Measurements from ENCODE around the gene NR3C2. TPM values are rescaled to one million over a fixed set of nuclear protein-coding genes. Genes with fewer than 3 reads are reported as not detected.
"Not testable (repeated sequence)": the region's sequence is repeated elsewhere in the genome, so short reads cannot be mapped to it uniquely, and the experiment has no call there.

Gene NR3C2
- total RNA-seq, 1 donor from 2014 or later: 35.4 TPM

DNA sequence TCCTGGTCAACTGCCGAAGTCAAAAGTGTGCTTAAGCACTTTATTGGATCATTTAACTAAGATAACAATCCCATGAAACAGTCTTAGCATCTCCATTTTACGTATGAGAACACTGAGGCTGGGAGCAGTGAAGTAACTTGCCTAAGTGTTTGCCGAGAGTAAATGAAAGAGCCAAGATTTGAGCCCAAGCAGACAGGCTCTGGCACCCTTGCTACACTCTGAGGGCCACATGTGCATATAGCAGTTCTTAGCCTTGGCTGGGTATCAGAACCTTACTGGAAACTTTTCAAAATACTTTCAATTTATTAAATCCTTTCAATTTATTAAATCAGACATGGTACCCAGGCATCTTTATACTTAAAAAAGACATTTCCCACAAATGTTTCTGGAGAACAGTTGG, 225.9 kb downstream of the NR3C2 start:
- DNase-seq: no peak

DNA sequence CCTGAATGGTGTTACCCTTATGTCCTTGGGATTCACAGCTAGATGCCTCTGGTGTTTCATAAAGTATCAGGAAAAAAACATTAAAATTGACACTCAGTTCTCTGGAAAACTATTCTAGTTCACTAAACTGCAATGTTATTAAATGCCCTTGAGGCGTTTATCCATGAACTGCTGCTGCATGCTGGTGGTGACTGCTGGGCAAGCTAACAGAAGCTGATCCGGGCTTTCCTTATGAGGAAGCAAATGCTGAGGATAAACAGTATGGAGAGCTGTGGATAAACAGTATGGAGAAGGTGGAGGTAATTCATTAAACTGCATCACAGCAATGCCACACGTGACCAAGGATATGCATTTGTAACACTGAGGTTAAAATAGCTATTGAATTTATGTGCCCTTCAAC, 227.0 kb downstream of the NR3C2 start:
- DNase-seq: peak; percentile 45

DNA sequence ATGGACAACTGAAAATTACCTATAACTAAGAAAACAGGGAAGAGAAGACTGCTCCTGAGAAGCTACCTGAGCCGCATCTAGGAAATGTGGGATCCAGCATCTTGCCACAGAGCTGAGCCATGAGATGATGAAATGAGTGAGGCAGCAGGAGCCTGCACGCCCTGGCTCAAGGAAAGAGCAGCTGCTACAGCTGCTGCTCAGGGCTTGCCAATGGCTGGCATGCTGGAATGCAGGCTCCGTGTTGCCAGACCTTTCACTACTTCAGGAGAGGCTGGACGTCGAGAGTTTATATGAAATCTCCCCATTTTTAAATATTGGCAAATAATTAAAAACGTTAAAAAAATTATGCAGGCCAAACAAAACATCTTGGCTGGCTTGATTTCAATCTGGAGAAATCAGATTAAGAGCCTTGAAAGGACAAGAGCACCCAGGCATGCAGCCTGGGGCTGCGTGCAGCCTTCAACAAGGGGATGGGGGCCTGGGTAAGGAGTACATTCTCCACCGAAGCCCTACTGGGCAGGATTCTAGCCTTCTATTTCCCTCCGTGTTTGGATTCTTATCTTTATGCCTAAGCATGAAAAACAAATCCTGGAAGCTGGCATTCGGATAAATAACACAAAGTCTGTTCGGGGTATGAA, 227.6 kb downstream of the NR3C2 start:
- DNase-seq: peak; percentile 91

DNA sequence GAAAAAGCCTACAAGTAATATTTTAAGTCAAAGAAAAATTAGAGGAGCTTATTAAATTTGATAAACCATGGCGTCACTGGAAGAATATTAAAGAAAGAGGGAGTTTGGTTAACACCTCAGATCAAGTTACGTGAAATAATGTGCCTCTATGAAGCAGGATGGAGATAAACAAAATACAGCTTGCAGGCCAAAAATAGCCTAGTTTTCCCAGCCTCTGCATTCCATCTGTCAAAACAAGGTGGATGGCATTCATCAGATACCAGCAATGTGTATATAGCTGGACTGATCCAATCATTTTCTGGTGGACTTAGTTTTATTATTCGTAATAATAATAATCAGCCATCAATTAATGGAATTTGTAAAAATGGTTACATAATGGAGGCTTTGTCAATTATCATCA, 230.7 kb downstream of the NR3C2 start:
- no peak for DNase-seq

DNA sequence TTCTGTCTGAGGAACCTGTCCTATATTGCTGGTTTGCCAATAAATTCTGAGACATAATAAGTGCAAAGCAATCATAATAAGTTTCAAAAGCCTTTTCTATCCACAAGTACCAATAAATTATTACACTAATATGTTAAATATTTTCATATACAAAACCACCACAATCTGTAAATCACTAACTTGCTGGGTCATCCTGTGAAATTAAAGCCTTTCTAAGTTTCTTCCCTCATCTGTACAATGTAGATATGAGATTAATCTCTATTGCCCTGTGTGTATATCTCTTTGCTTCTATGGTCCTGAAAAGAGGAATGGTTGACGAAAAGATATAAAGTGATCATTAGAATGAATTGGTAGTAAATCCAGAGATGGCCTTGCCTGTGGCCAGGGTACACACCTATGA, 231.6 kb downstream of the NR3C2 start:
- DNase-seq: no peak

DNA sequence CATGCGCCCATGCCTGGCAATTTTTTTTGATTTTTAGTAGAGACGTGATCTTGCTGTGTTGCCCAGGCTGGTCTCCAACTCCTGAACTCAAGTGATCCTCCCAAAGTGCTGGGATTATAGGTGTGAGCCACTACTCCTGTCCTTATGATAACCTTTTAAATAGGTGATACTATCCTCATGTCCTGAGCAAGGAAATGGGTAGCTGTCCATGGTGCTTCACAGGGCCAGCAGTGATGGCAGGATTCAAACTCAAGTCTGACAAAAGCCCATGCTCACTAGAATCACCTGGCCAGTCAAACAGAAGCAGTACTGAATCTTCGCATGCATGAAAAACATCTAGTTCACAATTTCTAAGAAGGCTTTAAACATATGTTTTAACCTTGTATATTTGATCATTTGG, 235.1 kb downstream of the NR3C2 start:
- DNase-seq: no peak

DNA sequence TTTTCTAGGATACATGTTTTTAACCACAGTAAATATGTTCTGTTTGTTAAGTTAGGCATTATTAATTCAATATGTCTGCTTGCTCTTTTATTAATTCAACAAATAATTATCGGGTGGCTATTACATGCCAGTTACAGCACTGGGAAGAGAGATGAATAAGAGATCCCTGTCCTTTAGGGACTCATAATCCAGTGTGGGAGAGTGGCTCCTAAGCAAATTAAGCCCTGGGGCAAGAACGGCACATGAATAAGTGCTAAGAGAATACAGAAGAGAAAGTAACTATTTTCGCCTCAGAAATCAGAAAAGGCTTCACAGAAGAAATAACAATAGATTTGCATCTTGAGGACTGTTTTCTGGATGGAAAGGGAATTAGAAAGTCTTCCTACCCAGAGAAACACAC, 236.7 kb downstream of the NR3C2 start:
- no peak for DNase-seq

DNA sequence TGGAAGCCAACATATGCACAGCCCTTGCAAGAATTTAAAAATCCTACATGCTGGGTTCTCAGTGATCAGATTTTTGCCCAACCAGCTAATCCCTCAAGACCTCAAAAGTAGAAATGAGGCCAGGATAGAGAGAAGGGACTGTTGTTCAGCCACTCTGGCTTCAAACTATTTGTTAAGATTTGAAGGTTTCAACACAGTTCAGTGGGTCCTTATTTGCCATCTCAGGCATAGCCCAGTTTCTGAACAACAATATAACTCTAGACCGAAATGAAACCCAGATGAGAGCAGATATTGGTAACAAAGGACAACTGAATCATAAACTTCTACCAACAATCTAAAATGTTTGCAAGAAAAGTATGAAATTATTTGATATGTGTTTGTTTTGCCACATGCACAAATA, 237.3 kb downstream of the NR3C2 start:
- DNase-seq: no peak

DNA sequence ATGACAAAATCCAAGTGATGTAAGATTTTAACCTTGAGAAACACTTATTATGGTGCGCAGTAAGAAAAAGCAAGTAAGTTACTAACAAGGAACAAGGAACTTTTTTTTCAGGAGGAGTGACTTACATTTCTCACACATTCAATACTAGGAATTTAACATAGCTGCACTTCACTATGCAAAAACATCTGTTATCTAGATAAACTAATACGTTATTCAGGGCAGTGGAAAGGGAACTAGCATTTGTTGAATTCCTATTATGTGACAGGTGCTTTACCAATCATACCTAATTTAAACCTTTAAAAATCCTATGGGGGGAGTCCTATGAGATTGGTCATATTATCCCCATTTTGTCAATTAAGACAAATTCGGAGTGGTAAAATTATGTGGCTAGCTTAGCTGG, 238.0 kb downstream of the NR3C2 start:
- DNase-seq: no peak

DNA sequence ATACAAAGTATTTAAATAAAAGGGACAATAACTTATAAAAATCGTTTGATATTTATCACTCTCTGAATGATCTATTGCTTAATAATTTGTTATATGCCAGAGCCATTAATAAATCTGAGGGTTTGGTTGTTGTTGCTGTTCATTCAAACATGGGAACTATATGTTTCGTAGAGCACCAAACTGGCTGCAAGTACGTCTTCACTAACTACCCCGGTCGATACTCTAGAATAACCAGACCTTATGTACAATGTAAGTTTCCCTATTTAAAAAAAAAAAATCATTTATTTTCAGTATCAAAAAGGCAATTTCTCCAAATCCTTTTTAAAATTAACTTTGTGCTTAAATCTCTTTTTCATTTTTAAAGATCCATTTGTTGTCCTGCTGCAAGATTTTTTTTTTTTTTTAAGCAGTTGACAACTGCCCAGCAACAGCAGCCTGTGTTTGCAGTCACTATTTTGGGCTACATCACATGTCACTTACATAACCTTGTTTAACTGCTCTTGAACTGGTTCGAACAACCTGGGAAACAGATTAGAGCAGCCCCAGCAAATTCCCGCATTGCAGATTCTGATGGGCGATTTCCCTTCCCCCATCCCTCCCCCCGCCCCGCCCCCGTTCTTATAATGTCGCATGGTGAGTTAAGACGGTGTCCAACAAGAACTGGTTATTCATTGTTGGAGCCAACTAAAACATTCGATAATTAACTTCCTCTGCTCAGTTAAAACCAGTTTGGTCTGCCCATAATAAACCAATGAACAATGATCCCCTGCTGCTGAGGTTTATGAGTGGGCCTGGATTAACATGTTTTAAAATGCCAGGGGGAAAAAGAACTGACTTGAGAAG, 238.9 kb downstream of the NR3C2 start:
- peak; percentile 55 for DNase-seq

DNA sequence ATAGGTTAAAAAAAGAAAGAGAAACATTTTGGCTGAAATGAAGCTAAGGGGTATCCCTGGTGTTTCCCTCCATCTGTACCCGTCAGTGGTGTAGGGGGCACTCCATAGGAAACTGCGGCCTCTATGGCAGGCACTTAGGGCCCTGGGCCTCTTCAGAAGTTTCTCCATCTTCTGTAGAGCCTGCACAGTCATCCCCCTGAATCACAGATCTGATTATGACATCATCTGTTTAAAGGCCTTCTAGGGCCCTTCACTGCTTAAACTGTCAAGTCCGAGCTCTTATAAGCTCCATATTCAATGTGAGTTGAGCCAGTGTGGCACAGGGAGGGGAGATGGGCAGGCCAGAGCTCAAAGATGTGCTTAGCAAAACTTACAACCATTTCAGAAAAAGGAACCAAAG, 241.3 kb downstream of the NR3C2 start:
- DNase-seq: no peak

DNA sequence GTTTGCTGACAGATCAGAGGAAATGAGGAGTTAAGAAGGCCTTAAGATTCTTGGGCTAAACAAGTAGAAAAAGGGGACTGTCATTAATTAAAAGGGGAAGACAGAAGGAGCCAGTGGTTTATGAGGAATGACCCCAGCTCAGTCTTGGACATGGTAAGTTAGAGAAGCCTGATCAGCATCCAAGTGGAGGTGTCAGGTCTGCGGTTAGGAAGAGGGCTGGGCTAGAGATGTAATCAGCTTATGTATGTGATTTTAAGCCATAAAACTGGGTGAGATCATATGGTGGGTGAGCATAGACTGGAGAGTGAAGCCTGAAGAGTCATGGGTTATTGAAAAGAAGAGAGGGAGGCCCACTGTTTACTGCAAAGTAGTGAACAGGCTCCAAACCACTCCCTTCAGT, 246.1 kb downstream of the NR3C2 start:
- DNase-seq: no peak

DNA sequence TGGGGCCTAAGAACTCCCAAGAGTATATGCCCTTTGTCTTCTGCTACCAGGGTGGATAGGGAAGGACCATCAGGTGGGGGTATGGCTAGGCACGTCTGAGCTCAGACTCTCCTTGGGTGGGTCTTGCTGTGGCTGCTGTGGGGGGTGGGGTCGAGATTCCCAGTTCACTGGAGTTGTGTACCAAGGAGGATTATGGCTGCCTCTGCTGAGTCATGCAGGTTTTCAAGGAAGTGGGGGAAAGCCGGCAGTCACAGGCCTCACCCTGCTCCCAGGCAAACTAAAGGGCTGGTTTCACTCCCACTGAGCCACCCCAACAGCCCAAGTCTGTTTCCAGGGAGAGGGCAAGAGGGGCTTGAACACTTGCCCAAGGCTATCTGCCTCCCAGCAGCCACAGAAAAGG, 249.7 kb downstream of the NR3C2 start:
- no peak for DNase-seq

DNA sequence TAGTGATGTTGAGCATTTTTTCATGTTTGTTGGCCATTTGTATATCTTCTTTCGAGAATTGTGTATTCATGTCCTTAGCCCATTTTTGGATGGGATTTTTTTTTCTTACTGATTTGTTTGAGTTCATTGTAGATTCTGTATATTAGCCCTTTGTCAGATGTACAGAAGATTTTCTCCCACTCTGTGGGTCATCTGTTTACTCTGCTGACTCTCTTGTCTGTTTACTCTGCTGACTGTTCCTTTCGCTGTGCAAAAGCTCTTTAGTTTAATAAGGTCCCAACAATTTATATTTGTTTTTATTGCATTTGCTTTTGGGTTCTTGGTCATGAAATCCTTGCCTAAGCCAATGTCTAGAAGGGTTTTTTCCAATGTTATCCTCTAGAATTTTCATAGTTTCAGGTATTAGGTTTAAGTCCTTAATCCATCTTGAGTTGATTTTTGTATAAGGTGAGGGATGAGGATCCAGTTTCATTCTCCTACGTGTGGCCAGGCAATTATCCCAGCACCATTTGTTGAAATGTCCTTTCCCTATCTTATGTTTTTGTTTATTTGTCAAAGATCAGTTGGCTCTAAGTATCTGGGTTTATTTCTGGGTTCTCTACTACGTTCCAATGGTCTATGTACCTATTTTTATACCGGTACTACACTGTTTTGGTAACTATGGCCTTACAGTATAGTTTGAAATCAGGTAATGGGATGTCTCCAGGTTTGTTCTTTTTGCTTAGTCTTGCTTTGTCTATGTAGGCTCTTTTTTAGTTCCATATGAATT, 254.6 kb downstream of the NR3C2 start:
- DNase-seq: not testable (repeated sequence)

DNA sequence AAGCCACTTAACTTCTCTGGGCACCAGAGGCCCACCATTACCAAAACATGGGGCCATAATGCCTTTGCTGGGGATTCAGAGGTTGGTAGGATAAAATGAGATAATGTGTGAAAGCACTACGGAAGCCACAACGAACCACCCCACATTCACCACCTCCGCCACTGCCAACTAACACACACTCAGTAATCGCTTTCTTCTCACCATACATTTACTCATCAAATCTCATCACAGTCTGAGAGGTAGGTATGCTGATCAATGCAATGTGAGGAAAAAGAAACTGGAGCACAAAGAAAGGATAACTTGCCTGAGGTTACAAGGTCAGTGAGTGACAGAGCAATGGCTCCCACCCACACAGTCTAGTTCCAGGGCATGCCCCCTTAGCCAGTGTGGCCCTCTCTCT, 257.3 kb downstream of the NR3C2 start:
- DNase-seq: no peak

DNA sequence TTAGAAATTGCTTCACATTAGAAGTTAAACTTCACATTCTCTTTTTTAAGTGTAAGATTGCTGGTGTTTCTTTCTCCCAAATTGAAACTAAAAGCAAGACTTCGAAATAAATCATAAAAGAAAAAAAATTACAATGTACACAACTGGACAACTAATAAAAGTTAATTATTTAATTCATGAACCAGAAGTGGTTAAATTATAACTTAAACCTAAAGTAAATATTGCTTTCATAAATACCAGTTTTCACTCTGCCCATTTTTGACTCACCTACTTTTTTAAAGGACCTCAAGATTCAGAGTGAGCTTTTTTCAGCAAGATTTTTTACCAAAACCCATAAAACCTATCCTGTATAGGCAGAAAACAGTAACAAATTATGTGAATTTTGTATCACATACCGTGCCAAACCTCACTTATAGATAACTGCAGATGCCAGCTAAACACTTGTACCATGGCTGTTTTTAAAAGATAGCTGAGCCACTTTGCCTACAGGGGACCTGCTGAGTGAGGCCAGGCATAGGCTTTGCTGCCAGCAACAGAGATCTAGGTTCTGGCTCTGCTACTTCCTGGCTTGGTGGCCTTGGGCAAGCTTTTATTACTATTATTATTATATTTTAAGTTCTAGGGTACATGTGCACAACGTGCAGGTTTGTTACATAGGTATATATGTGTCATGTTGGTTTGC, 259.8 kb downstream of the NR3C2 start:
- no peak for DNase-seq

DNA sequence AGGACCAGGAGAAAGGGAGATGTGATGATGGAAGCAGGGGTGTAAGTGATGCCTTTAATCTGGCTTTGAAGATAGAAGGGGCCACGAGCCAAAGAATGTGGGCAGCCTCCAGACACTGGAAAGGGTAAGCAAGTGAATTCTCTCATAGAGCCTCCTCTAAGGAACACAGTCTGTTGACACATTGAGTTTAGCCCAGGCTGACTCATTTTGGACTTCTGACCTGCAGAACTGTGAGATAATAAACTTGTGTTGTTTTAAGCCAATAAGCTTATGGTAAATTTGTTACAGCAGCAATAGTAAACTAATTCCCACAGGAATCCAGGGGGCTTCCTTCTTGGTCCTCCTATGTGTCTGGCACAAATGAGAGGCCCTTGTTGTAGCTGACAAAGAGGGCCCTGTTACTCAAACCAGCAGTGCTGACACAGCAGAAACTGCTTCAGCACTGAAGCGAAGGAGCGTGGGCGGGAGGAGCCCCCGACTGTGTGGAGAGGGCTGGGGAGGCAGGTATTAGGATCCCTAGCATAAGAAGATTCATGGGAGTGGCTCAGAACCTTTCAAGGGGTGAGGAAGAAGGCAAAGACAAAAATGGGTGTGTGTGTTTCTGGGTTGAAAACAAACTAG, 268.7 kb downstream of the NR3C2 start:
- DNase-seq: no peak

DNA sequence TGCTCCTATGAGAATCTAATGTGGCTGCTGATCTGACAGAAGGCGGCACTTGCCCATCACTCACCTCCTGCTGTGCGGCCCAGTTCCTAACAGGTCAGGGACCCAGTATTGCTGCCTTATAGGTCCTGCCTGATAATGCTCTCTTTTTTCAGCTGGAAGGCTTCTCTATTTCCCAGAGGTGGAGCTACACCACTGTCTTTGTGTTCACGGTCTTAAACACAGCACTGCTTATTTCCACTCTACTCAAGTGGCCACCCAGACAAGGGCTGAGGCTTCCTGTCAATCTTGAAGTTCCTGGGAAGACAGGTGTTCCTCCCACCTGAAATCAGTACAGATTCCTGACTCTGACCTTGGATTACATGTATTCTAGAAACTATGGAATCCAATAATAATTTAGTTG, 270.6 kb downstream of the NR3C2 start:
- DNase-seq: no peak

DNA sequence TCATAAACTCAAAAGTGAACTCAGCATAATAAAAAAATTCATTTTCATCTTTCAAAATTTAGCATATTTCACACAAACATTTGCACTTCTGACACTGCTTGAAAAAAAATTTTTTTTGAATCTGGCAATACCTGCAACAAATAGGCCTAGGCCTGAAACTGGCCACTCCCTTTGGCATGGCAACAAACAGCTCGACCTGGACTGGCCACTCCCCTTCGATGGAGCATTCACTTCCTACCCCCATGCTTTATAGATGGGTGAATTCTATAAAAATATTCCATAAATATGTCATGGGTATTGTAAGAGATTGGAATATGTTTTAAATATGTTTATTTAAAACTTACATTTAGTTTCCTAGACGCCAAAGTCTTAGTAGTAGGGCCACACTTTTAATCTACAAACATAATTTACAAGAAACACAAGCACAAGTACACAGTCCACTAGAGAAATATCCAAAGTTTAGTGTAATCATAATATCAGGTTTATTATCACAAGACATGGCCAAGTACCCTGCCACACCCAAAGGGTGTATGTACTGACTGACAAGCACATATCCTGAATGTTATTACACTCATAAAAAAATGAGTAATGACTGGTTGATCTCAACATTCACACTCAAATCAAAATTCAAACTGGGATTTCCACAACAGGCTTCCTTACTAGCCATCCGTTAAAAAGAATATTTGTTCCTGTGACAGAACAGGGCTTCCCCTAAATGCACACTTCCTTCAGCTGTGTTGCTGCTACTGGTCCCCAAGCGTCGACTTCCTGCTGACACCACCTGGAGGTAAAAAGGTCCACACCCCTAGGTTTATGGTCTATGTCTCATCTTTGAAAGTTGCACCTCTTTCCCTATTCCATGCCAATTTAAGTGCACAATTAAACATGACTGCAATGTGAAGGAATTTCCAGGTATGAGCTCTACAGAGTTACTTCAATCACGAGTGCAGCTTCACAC, 271.5 kb downstream of the NR3C2 start:
- no peak for DNase-seq

DNA sequence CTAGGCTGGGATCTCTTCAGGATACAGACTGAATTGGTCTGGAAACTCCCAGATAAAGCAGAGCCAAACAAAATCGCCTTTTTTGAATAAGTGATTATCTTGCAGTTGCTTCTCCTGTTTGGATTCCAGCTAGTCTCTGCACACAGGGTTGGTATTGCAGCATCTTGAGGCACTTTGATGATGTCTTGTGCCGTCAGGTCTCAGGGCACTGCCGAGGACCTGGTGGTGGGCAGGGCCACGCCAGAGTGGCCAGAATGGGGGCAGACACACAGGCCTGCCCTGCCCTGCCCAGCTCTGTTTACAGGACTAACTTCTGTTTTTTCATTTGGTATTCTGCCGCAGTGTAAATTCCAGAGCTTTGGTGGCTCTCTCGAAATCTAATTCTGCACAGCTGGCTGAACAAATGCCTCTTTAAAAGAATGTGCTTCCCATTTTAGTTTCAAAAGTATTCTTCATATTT, 276.1 kb downstream of the NR3C2 start:
- peak; percentile 78 for DNase-seq

DNA sequence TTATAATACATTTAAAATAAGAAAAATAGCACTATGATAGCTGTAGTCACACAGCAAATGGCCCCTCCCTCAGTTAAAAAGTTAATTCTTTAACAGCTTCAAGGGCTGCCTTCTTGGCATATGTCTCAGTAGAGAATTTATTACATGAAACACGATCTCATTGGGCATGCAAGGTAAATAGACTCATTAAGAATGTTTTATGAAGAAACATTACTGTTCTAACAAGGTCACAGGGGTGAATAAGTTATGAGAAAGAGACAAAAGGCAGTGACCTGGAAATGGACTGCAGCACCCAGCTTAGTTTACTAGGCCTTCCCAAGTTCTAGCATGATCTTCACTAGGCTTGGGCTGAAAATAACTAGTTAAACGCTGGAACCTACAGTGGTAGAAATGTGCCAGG, 277.7 kb downstream of the NR3C2 start:
- no peak for DNase-seq

Data from tongue (tissue), 2 donors.